Activated CD4-positive, alpha-beta T cell treated with anti-CD3 and anti-CD28 coated beads, Interleukin-2, amount 10 ng/mL, durations not matched to agents 7 days and 5 days (primary cell): Measurements from ENCODE around the gene CRKL. TPM values are rescaled to one million over a fixed set of nuclear protein-coding genes. Genes with fewer than 3 reads are reported as not detected.
"Not testable (repeated sequence)": the region's sequence is repeated elsewhere in the genome, so short reads cannot be mapped to it uniquely, and the experiment has no call there.

Experiments
- CTCF ChIA-PET: fragments of 350-600 bp; sonication (Branson Sonifier 250); formaldehyde crosslinking; loops from one replicate; lab custom pipeline; 2021; ENCODE audit warnings: antibody characterized with exemption; lab: Charles Lee
- POLR2A ChIA-PET: fragments of 350-600 bp; sonication (Branson Sonifier 250); formaldehyde crosslinking; loops from one replicate; lab custom pipeline; 2021; ENCODE audit warnings: antibody characterized with exemption; lab: Charles Lee
- DNase-seq: peaks from one replicate; pipeline ENCODE4 v3.0.0-alpha.2; 2020
- H3K27ac Mint-ChIP-seq: one replicate; pipeline ENCODE4 v1.8.0; 2021; ENCODE audit warnings: mild to moderate bottlenecking, moderate library complexity, mixed read lengths
- H3K27me3 Mint-ChIP-seq: one replicate; pipeline ENCODE4 v1.8.0; 2021; ENCODE audit warnings: mixed read lengths
- H3K36me3 Mint-ChIP-seq: one replicate; pipeline ENCODE4 v1.8.0; 2021; ENCODE audit warnings: low read depth, mixed read lengths
- H3K4me1 Mint-ChIP-seq: one replicate; pipeline ENCODE4 v1.8.0; 2021; ENCODE audit warnings: mixed read lengths
- H3K4me3 Mint-ChIP-seq: one replicate; pipeline ENCODE4 v1.8.0; 2021; ENCODE audit warnings: mild to moderate bottlenecking, moderate library complexity, mixed read lengths
- H3K9me3 Mint-ChIP-seq: one replicate; pipeline ENCODE4 v1.8.0; 2021; ENCODE audit warnings: mixed read lengths
- total RNA-seq, 2 experiments: library from RNA; stranded (reverse); gene quantifications; one replicate each; pipeline ENCODE4 v1.2.3, GENCODE V29; 2021

Gene CRKL
- total RNA-seq, 2 experiments from 2014 or later = 82.2 to 87.2 TPM

DNA sequence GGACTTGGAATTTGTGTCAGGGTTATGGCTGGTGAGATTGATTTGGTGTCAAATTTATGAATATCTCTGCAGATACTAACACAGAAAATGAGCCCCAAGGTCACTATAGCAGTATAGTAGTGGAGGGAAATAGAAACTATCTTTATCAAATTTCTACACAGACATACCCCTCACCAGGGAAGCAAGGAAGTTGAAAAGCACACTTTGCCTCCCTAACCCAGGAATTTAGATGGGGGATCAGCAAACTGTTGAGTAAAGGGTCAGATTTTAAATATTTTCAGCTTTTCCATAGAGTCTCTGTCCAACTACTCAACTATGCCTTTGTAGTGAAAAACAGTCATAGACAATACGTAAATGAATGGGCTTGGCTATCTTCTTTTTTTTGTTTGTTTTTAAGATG, 12.8 kb downstream of the CRKL start:
- Mint-ChIP-seq H3K27ac (no peak overlapping the region), H3K36me3 (peaks cover 23% of the 10 kb centered on the region), H3K4me3 (no peak overlapping the region), H3K9me3 (no peaks in the 10 kb centered on the region), H3K27me3 (no peaks in the 10 kb centered on the region), H3K4me1 (peaks cover 35% of the 10 kb centered on the region)
- CTCF ChIA-PET = interaction anchor here (0.6 to 1.5 kb wide), 2 partner anchors 10 to 50 kb away, joined by 3 to 5 read pairs; no protein-coding TSS in a partner anchor
- POLR2A ChIA-PET = no interaction called here
- DNase-seq = no peak

DNA sequence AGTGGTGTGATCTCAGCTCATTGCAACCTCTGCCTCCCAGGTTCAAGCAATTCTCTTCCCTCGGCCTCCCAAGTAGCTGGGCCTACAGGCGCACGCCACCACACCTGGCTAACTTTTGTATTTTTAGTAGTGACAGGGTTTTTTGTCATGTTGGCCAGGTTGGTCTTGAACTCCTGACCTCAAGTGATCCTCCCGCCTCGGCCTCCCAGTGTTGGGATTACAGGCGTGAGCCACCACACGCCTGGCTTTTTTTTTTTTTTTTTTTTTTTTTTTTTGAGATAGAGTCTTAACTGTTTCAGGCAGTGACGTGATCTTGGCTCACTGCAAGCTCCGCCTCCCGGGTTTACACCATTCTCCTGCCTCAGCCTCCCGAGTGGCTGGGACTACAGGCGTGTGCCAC, 13.2 kb downstream of the CRKL start:
- H3K36me3 Mint-ChIP-seq = peaks cover 26% of the 10 kb centered on the region
- H3K27ac Mint-ChIP-seq, DNase-seq, POLR2A ChIA-PET, H3K27me3 Mint-ChIP-seq, H3K9me3 Mint-ChIP-seq, H3K4me3 Mint-ChIP-seq: not testable (repeated sequence)
- peaks cover 32% of the 10 kb centered on the region for H3K4me1 Mint-ChIP-seq
- CTCF ChIA-PET = interaction anchor here (0.6 to 1.3 kb wide), 2 partner anchors 10 to 50 kb away, joined by 3 to 5 read pairs; no protein-coding TSS in a partner anchor

DNA sequence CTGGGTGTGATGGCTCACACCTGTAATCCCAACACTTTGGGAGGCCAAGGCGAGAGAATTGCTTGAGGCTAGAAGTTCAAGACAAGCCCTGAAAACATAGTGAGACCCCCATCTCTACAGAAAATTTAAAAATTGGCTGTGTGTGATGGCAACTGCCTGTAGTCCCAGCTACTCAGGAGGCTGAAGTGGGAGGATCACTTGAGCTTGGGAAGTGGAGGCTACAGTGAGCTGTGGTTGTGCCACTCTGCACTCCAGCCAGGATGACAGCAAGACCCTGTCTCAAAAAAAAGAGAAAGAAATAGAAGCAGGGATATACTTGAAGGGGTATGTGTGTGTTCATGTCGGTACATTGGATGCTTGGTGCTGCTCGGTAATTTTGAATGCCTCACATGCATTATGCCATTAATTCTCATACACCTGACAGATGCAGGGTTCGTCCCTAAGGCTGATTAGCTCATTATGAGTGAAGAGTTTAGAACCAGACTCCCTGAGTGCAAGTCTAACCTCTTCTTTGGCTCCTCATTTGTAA, 14.0 kb downstream of the CRKL start:
- H3K27ac Mint-ChIP-seq = no peak overlapping the region
- no peak overlapping the region for H3K4me3 Mint-ChIP-seq
- POLR2A ChIA-PET = no interaction called here
- no peaks in the 10 kb centered on the region for H3K9me3 Mint-ChIP-seq
- peaks cover 28% of the 10 kb centered on the region for H3K4me1 Mint-ChIP-seq
- H3K27me3 Mint-ChIP-seq = no peaks in the 10 kb centered on the region
- DNase-seq = no peak
- CTCF ChIA-PET = interaction anchor here (1.1 to 1.3 kb wide), 2 partner anchors 9 to 23 kb away, joined by 3 to 4 read pairs; no protein-coding TSS in a partner anchor
- H3K36me3 Mint-ChIP-seq = peaks cover 24% of the 10 kb centered on the region

DNA sequence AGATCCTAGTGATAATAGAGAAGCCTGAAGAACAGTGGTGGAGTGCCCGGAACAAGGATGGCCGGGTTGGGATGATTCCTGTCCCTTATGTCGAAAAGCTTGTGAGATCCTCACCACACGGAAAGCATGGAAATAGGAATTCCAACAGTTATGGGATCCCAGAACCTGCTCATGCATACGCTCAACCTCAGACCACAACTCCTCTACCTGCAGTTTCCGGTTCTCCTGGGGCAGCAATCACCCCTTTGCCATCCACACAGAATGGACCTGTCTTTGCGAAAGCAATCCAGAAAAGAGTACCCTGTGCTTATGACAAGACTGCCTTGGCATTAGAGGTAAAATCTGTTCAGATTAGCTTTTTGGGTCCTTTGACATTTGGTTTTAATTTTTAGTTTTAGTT, 16.7 kb downstream of the CRKL start:
- POLR2A ChIA-PET = no interaction called here
- CTCF ChIA-PET = interaction anchor here (0.6 to 1.4 kb wide), 2 partner anchors 18 to 150 kb away, joined by 3 to 5 read pairs; no protein-coding TSS in a partner anchor
- peaks cover 34% of the 10 kb centered on the region for H3K36me3 Mint-ChIP-seq
- no peaks in the 10 kb centered on the region for H3K27me3 Mint-ChIP-seq
- H3K4me1 Mint-ChIP-seq = peaks cover 39% of the 10 kb centered on the region
- no peak overlapping the region for H3K4me3 Mint-ChIP-seq
- DNase-seq = no peak
- H3K27ac Mint-ChIP-seq = no peak overlapping the region
- H3K9me3 Mint-ChIP-seq = no peaks in the 10 kb centered on the region

DNA sequence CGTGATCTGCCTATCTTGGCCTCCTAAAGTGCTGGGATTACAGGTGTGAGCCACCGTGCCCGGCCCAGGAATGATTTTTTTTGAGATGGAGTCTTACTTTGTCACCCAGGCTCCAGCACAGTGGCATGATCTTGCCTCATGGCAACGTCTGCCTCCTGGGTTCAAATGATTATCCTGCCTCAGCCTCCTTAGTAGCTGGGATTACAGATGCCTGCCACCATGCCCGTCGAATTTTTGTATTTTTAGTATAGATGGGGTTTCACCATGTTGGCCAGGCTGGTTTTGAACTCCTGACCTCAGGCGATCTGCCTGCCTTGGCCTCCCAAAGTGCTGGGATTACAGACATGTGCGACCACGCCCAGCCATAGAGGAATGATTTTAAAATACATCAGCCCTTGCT, 17.8 kb downstream of the CRKL start:
- H3K36me3 Mint-ChIP-seq = peaks cover 35% of the 10 kb centered on the region
- H3K27me3 Mint-ChIP-seq = not testable (repeated sequence)

DNA sequence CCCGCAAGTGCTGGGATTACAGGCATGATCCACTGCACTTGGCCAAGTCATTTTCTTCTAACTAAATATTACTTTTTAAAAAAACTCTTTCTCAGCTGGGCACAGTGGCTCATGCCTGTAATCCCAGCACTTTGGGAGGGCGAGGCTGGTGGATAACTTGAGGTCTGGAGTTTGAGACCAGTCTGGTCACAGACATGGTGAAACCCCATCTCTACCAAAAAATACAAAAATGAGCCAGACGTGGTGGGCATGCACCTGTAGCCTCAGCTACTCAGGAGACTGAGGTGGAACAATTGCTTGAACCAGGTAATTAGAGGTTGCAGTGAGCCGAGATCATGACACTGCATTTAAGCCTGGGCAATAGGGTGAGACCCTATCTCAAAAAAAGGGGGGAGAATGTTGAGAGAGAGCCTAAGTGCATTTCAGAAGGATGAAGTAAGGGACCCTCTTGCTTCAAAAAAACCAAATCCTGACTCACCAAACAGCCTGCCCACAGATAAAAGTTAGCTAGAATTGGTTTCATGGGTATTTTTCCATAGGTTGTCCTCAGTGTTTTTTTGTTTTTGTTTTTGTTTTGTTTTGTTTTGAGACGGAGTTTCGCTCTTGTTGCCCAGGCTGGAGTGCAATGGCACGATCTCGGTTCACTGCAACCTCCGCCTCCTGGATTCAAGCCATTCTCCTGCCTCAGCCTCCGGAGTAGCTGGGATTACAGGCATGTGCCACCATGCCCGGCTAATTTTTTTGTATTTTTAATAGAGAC, 18.8 kb downstream of the CRKL start:
- CTCF ChIA-PET = interaction anchor here (0.8 to 2.7 kb wide), 2 partner anchors 11 to 19 kb away, joined by 3 to 12 read pairs; partner anchors contain the start of gene CRKL
- DNase-seq, H3K27me3 Mint-ChIP-seq, H3K4me3 Mint-ChIP-seq, H3K9me3 Mint-ChIP-seq, POLR2A ChIA-PET, H3K27ac Mint-ChIP-seq: not testable (repeated sequence)
- Mint-ChIP-seq H3K4me1 (peaks cover 45% of the 10 kb centered on the region), H3K36me3 (peaks cover 44% of the 10 kb centered on the region)

More for the DNA sequence above, 17.8 kb downstream of the CRKL start:
- DNase-seq, H3K27ac Mint-ChIP-seq, H3K4me3 Mint-ChIP-seq, POLR2A ChIA-PET, CTCF ChIA-PET, H3K9me3 Mint-ChIP-seq: not testable (repeated sequence)
- peaks cover 39% of the 10 kb centered on the region for H3K4me1 Mint-ChIP-seq

DNA sequence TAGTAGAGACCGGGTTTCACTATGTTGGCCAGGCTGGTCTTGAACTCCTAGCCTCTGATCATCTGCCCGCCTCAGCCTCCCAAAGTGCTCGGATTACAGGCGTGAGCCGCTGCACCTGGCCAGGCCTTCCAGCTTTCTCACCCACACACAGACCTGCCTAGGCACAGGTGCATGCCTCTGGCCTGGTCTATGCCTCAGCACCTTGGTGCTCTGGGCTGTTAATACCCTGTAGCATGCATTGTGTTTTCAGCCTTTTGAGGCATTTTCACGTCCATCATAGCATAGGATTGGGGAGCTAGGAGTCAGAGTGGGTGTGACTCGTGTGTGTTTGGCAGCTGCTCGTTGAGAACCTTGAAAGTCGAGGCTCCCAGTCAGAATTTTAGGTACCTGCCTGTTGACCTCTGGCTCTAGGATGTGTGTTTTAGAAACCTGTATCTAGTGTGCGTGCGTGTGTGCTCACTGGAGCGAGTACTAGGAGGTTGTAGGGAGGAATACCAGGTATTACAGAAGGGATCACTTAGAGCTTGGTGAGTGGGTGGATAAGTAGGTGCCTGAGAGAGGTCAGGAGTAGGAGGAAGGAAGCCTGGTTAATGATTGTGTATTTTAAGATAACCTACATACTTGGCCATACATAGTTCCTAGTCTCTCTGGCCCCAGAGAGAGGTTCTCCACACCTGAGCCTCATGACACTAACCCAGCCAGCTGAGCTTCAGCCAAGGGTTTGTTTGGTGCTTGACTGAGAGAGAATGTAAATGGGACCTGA, 20.0 kb downstream of the CRKL start:
- ChIA-PET CTCF (interaction anchor here (0.8 to 2.7 kb wide), 4 partner anchors 10 to 20 kb away, joined by 3 to 12 read pairs (median 4); partner anchors contain the start of gene CRKL), POLR2A (no interaction called here)
- Mint-ChIP-seq H3K27me3 (no peaks in the 10 kb centered on the region), H3K36me3 (peaks cover 52% of the 10 kb centered on the region), H3K4me3 (no peak overlapping the region), H3K4me1 (peaks cover 42% of the 10 kb centered on the region), H3K27ac (no peak overlapping the region), H3K9me3 (no peaks in the 10 kb centered on the region)
- DNase-seq = no peak

DNA sequence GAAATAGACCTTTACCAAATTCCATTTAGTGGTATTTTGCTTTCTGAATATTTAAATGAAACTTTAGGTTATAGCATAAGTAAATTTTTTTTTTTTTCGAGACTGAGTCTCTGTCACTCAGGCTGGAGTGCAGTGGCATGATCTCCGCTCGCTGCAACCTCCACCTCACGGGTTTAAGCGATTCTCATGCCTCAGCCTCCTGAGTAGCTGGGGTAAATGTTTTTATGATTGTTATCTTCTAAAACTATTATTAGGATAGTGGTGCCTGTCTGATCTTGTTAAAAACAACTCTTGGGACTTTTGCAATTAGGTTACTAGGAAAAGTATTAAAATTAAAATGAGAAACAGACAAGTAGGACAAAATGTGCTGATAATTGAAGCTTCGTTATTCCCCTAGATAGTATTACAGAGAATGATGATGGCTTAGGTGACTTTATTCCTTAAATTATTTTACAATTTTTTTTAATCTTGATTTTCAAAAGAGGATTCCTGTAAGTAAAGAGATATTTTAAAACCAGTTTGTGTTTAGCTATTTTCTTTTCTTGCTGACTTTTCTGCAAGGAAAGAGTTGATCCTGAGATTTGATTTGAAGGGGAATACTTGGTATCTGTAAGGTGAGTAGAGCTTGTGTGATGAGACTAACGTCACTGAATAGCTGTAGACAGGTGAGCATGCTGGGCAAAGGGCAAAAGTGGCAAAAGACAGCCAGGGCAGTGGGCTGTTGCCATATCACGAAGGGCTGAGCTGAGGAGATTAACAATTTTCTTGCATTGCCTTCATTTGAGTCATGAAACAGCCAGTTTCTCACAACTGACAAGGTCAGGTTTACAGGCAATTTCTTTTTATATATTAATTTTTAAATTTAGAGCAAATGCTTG, 20.8 kb downstream of the CRKL start:
- ChIA-PET POLR2A (no interaction called here), CTCF (interaction anchor here (1.1 to 2.7 kb wide), 3 partner anchors 11 to 21 kb away, joined by 3 to 12 read pairs (median 4); partner anchors contain the start of gene CRKL)
- Mint-ChIP-seq H3K4me3 (no peak overlapping the region), H3K36me3 (peaks cover 54% of the 10 kb centered on the region), H3K4me1 (peaks cover 39% of the 10 kb centered on the region), H3K27ac (no peak overlapping the region), H3K27me3 (no peaks in the 10 kb centered on the region), H3K9me3 (no peaks in the 10 kb centered on the region)
- no peak for DNase-seq

DNA sequence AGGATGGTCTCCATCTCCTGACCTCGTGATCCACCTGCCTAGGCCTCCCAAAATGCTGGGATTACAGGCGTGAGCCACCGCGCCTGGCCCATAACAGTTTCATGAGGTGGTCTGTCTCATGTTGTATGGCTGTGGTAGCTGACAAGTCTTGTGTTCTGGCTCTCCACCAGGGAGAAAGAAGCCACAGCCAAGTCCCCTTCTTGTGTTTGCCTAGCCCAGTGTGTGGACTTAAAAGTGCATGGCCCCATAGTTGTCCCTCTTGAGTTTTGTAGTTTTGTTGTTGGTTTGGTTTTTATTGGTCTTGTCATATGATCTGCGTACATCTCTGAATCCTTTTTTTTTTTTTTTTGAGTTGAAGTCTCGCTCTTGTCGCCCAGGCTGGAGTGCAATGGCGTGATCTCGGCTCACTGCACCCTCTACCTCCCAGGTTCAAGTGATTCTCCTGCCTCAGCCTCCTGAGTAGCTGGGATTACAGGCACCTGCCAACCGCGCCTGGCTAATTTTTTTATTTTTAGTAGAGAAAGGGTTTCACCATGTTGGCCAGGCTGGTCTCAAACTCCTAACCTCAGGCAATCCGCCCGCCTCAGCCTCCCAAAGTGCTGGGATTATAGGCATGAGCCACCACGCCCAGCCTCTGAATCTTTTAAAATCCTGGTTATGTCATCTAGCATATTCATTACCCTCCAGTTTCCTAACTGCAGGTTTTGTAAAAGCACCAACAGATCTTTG, 22.4 kb downstream of the CRKL start:
- DNase-seq, POLR2A ChIA-PET, H3K27ac Mint-ChIP-seq, H3K27me3 Mint-ChIP-seq, H3K9me3 Mint-ChIP-seq, H3K4me3 Mint-ChIP-seq: not testable (repeated sequence)
- CTCF ChIA-PET = interaction anchor here (0.6 to 1.1 kb wide), 2 partner anchors 8 to 53 kb away, joined by 3 read pairs; no protein-coding TSS in a partner anchor
- peaks cover 48% of the 10 kb centered on the region for H3K36me3 Mint-ChIP-seq
- peaks cover 39% of the 10 kb centered on the region for H3K4me1 Mint-ChIP-seq

DNA sequence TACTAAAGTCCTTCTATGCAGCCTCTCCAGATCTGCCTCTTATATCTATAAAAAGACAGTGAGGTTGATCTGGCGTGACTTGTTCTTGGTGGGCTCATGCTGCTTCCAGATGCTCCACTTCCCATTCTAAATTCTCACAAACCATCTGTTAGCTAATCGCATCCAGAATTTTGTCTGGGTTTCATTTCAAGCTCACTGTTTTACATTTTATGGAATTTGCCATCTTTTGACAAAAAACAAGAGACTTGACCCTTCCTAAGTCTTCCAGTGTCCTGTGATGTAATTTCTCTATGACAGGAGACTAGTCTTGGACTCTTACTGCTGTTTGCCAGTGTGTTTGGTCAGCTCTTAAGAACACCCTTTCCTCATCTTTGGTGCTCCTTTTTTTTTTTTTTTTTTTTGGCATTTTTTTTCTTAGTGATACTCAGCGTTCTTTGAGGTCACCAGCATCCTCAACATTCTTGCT, 23.0 kb downstream of the CRKL start:
- H3K27me3 Mint-ChIP-seq = no peaks in the 10 kb centered on the region
- no peak for DNase-seq
- no peaks in the 10 kb centered on the region for H3K9me3 Mint-ChIP-seq
- H3K36me3 Mint-ChIP-seq = peaks cover 44% of the 10 kb centered on the region
- ChIA-PET CTCF (interaction anchor here (1.1 kb wide), 1 partner anchor 9 kb away, joined by 3 read pairs; no protein-coding TSS in a partner anchor), POLR2A (no interaction called here)
- no peak overlapping the region for H3K27ac Mint-ChIP-seq
- H3K4me3 Mint-ChIP-seq = no peak overlapping the region
- H3K4me1 Mint-ChIP-seq = peaks cover 40% of the 10 kb centered on the region

DNA sequence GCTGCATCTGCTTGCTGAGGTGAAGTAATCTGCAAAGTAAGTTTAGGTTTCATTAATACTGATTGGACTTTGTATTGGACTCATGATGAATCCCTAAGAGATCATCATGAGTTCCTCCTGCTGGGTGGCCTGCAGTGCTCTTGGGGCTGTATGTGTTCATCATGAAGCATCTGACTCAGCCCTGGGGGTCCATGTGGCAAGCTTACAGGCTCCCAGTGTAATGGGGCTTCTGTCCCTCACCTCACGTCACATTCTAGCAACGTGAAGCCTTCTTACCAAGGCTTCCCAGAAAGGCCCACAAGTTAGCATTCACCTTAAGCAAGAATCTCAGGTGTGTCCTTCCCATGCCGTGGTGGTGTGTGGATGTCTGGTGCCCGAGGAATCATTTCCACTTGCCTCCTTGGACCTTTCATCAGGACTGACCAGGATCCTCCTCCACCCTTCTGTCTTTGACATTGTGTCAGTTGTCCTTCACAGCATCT, 23.7 kb downstream of the CRKL start:
- H3K36me3 Mint-ChIP-seq = peaks cover 45% of the 10 kb centered on the region
- no peaks in the 10 kb centered on the region for H3K9me3 Mint-ChIP-seq
- H3K4me3 Mint-ChIP-seq = no peak overlapping the region
- no peak for DNase-seq
- peaks cover 40% of the 10 kb centered on the region for H3K4me1 Mint-ChIP-seq
- POLR2A ChIA-PET = no interaction called here
- CTCF ChIA-PET = interaction anchor here (1.0 to 1.1 kb wide), 2 partner anchors 10 to 55 kb away, joined by 3 to 4 read pairs; no protein-coding TSS in a partner anchor
- H3K27ac Mint-ChIP-seq = no peak overlapping the region
- no peaks in the 10 kb centered on the region for H3K27me3 Mint-ChIP-seq
